Breast epithelium (tissue), 3 donors: ENCODE data around the gene RNF151.

Experiments
- POLR2A ChIP-seq: fragments of 450-650 bp; IDR thresholded peaks from one replicate; pipeline ENCODE4 v1.6.1; 2016; ENCODE audit warnings: antibody characterized with exemption, mild to moderate bottlenecking, moderate library complexity
- TF ChIP-seq, protein P1 (sequence below), 3 donors: fragments of 450-650 bp; IDR thresholded peaks; one replicate each; pipeline ENCODE4 v1.5.1; 2016 to 2017; ENCODE audit warnings: antibody characterized with exemption in 3 of 3, mild to moderate bottlenecking in 3 of 3, moderate library complexity in 3 of 3

DNA sequence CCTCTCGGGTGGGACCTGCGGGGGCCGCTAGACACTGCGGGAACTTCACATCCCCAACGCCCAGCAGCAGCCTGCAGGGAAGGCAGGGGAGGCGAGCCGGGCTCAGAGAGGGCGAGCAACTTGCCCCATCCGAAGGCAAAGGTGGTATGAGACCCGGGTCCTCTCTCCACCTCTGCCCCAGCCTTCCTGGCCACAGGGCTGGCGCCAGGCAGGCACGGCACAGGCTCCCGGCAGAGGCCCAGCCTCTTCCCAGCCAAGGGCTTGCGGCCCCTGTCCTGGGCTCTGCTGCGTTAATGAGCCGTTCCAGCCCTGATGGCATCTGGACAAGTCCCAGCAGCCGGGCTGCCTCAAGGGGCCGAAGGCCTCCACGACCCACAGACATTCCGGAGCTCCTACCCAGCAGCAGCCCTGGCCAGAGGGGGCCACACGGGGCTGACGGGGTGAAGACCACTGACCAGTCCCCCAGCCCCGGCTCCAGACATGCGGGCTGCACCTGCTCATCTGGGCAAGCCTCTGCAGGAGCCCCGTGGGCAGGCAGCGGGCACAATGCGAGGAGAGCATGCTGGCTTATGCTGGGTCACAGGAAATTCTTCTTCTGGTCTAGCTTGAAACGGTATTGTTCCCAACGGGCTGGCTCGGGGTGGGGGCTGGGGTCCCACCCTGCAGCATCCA, 47.2 kb upstream of the RNF151 start:
- TF ChIP-seq, protein P1, sequence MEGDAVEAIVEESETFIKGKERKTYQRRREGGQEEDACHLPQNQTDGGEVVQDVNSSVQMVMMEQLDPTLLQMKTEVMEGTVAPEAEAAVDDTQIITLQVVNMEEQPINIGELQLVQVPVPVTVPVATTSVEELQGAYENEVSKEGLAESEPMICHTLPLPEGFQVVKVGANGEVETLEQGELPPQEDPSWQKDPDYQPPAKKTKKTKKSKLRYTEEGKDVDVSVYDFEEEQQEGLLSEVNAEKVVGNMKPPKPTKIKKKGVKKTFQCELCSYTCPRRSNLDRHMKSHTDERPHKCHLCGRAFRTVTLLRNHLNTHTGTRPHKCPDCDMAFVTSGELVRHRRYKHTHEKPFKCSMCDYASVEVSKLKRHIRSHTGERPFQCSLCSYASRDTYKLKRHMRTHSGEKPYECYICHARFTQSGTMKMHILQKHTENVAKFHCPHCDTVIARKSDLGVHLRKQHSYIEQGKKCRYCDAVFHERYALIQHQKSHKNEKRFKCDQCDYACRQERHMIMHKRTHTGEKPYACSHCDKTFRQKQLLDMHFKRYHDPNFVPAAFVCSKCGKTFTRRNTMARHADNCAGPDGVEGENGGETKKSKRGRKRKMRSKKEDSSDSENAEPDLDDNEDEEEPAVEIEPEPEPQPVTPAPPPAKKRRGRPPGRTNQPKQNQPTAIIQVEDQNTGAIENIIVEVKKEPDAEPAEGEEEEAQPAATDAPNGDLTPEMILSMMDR (IDR thresholded peaks at IDR 0.05), result no peak
- TF ChIP-seq POLR2A, result no peak
